ENCODE measurements around the gene TMEM132D. TPM values are rescaled to one million over a fixed set of nuclear protein-coding genes. Genes with fewer than 3 reads are reported as not detected.
"Not testable (repeated sequence)": the region's sequence is repeated elsewhere in the genome, so short reads cannot be mapped to it uniquely, and the experiment has no call there.

TMEM132D gene
- total and polyA plus RNA-seq, 8 donors, result 0.26 to 2.5 (median 0.88) TPM; not detected in 1

GRCh38 chr12:129540249-129540648 is 363.6 kb downstream of the TMEM132D start:
- no peak for TF ChIP-seq CTCF (IDR thresholded peaks at IDR 0.05)
- no peak for ATAC-seq
- H3K27ac ChIP-seq, result no peak overlapping the region
- H3K27me3 ChIP-seq, result no peaks in the 10 kb centered on the region
- H3K4me1 ChIP-seq, result no peaks in the 10 kb centered on the region
- DNase-seq, result no peak
- intact Hi-C loops (cut with DNase I), result no loop called here
- no peak overlapping the region for H3K4me3 ChIP-seq
- H3K9me3 ChIP-seq, result no peaks in the 10 kb centered on the region
- H3K36me3 ChIP-seq, result no peaks in the 10 kb centered on the region

- H3K27ac ChIP-seq; ATAC-seq; H3K4me1 ChIP-seq; H3K4me3 ChIP-seq; DNase-seq; intact Hi-C loops (cut with DNase I); H3K27me3 ChIP-seq; H3K9me3 ChIP-seq; H3K36me3 ChIP-seq: not testable (repeated sequence)
Observed at GRCh38 chr12:129538724-129539335, 365.0 kb downstream of the TMEM132D start.

- DNase-seq (no peak), ATAC-seq (no peak)
- Histone ChIP-seq H3K27ac (no peak overlapping the region), H3K4me3 (no peak overlapping the region), H3K27me3 (no peaks in the 10 kb centered on the region), H3K9me3 (no peaks in the 10 kb centered on the region), H3K36me3 (no peaks in the 10 kb centered on the region), H3K4me1 (no peaks in the 10 kb centered on the region)
- intact Hi-C loops (cut with DNase I), result no loop called here
- TF ChIP-seq CTCF (IDR thresholded peaks at IDR 0.05), result no peak
Observed at GRCh38 chr12:129538137-129538536, 365.7 kb downstream of the TMEM132D start.

GRCh38 chr12:129534966-129535750 is 368.7 kb downstream of the TMEM132D start:
- no peak for TF ChIP-seq CTCF (IDR thresholded peaks at IDR 0.05)
- Histone ChIP-seq H3K9me3 (no peaks in the 10 kb centered on the region), H3K4me3 (no peak overlapping the region), H3K4me1 (no peaks in the 10 kb centered on the region), H3K27me3 (no peaks in the 10 kb centered on the region), H3K36me3 (no peaks in the 10 kb centered on the region), H3K27ac (no peak overlapping the region)
- ATAC-seq, result no peak
- intact Hi-C loops (cut with DNase I), result no loop called here
- no peak for DNase-seq

- no peak overlapping the region for H3K4me3 ChIP-seq
- H3K9me3 ChIP-seq, result no peaks in the 10 kb centered on the region
- DNase-seq (no peak), ATAC-seq (no peak)
- no peak for TF ChIP-seq CTCF (IDR thresholded peaks at IDR 0.05)
- intact Hi-C loops (cut with DNase I), result no loop called here
- no peak overlapping the region for H3K27ac ChIP-seq
- no peaks in the 10 kb centered on the region for H3K27me3 ChIP-seq
- no peaks in the 10 kb centered on the region for H3K4me1 ChIP-seq
- no peaks in the 10 kb centered on the region for H3K36me3 ChIP-seq
Observed at GRCh38 chr12:129532707-129533499, 370.9 kb downstream of the TMEM132D start.
